SK-N-SH (cell line): ENCODE results near the gene TBL1XR1. TPM values are rescaled to one million over a fixed set of nuclear protein-coding genes. Genes with fewer than 3 reads are reported as not detected.

ENCODE experiments used
- CTCF ChIA-PET: fragments of 300-600, 350-600 bp; formaldehyde crosslinking; extraction: SDS; loops from one replicate; lab custom pipeline; 2021; lab: Yijun Ruan, JAX
- POLR2A ChIA-PET: fragments of 350-600 bp; sonication (Branson Sonifier 250); formaldehyde crosslinking; extraction: SDS; loops from one replicate; lab custom pipeline; 2020; ENCODE audit warnings: antibody characterized with exemption, inconsistent platforms; lab: Yijun Ruan, JAX
- DNase-seq: peaks from one replicate; pipeline ENCODE4 v3.0.0; 2012
- H2AFZ ChIP-seq: fragments of 200-600 bp; sonication (generic); 2 replicates; pipeline ENCODE4 v1.8.1; 2016; ENCODE audit warnings: antibody characterized with exemption, mild to moderate bottlenecking, low read depth
- H3F3A ChIP-seq: fragments of 200-600 bp; sonication (generic); replicated peaks from 2 replicates; pipeline ENCODE3; 2016; ENCODE audit warnings: antibody characterized with exemption, mild to moderate bottlenecking; ENCODE audit not compliant: insufficient read depth
- H3K27ac ChIP-seq, 2 experiments: fragments of 200-500 bp in 1 of 2; fragments of 200-600 bp in 1 of 2; sonication (Bioruptor generic) in 1 of 2; sonication (generic), shearing (Covaris generic) in 1 of 2; 2 replicates each; pipeline versions ENCODE4 v1.5.1 to v1.6.1; 2014 to 2016; ENCODE audit warnings: low read depth in 2 of 2, inconsistent platforms in 1 of 2, low read length in 1 of 2, mild to moderate bottlenecking in 1 of 2, mixed read lengths in 1 of 2
- H3K27me3 ChIP-seq: fragments of 200-600 bp; sonication (generic), shearing (Covaris generic); 2 replicates; pipeline ENCODE4 v1.6.1; 2016; ENCODE audit warnings: mixed run types; ENCODE audit not compliant: insufficient read depth
- H3K36me3 ChIP-seq, 2 experiments: fragments of 200-500 bp in 1 of 2; fragments of 200-600 bp in 1 of 2; sonication (Bioruptor generic) in 1 of 2; sonication (generic) in 1 of 2; replicated peaks in 1 of 2; 2 replicates each; pipeline versions ENCODE3 to v1.5.1; 2014 to 2016; ENCODE audit warnings: low read length in 1 of 2, mild to moderate bottlenecking in 1 of 2; ENCODE audit not compliant: insufficient read depth in 2 of 2, control insufficient read depth in 1 of 2
- H3K4me1 ChIP-seq, 2 experiments: fragments of 200-500 bp in 1 of 2; fragments of 200-600 bp in 1 of 2; sonication (Bioruptor generic) in 1 of 2; sonication (generic), shearing (Covaris generic) in 1 of 2; 2 replicates each; pipeline versions ENCODE4 v1.5.1 to v1.6.1; 2014 to 2016; ENCODE audit warnings: low read depth in 1 of 2, low read length in 1 of 2, mixed run types in 1 of 2; ENCODE audit not compliant: insufficient read depth in 2 of 2, control insufficient read depth in 1 of 2
- H3K4me2 ChIP-seq: fragments of 200-600 bp; sonication (generic), shearing (Covaris generic); 2 replicates; pipeline ENCODE4 v1.6.1; 2017; ENCODE audit warnings: mixed run types
- H3K4me3 ChIP-seq, 2 experiments: fragments of 200-500 bp in 1 of 2; fragments of 200-600 bp in 1 of 2; sonication (Bioruptor generic) in 1 of 2; sonication (generic), shearing (Covaris generic) in 1 of 2; 2 replicates each; pipeline versions ENCODE4 v1.5.1 to v1.8.1; 2014 to 2016; ENCODE audit warnings: low read depth in 2 of 2, inconsistent platforms in 1 of 2, low read length in 1 of 2, mild to moderate bottlenecking in 1 of 2, mixed read lengths in 1 of 2, moderate library complexity in 1 of 2
- H3K79me2 ChIP-seq: fragments of 200-600 bp; sonication (generic); 2 replicates; pipeline ENCODE4 v1.8.1; 2017; ENCODE audit warnings: mild to moderate bottlenecking; ENCODE audit not compliant: insufficient read depth
- H3K9ac ChIP-seq: fragments of 200-600 bp; sonication (generic); 2 replicates; pipeline ENCODE4 v1.6.1; 2017; ENCODE audit warnings: mixed run types
- H3K9me2 ChIP-seq: fragments of 200-600 bp; sonication (generic); 2 replicates; pipeline ENCODE4 v1.6.1; 2017; ENCODE audit warnings: mixed run types
- H3K9me3 ChIP-seq: fragments of 200-600 bp; sonication (generic); 2 replicates; pipeline ENCODE4 v1.6.1; 2017; ENCODE audit warnings: mixed run types, mild to moderate bottlenecking, moderate library complexity
- H4K20me1 ChIP-seq: fragments of 200-600 bp; sonication (generic); 2 replicates; pipeline ENCODE4 v1.6.1; 2017; ENCODE audit warnings: mild to moderate bottlenecking, mixed run types; ENCODE audit not compliant: insufficient read depth
- CHD2 ChIP-seq: fragments of 150-350 bp; IDR thresholded peaks from 2 replicates; pipeline ENCODE4 v1.6.1; 2018; ENCODE audit warnings: low read length; ENCODE audit not compliant: partially characterized antibody
- EP300 ChIP-seq, 2 experiments: IDR thresholded peaks; 2 replicates each; pipeline versions ENCODE4 v1.4.0 to v1.6.1; 2012; ENCODE audit warnings: borderline replicate concordance in 1 of 2, low read depth in 1 of 2, low read length in 1 of 2
- FOSL2 ChIP-seq: IDR thresholded peaks from 2 replicates; pipeline ENCODE4 v1.4.0; 2012; ENCODE audit warnings: low read depth, mild to moderate bottlenecking, moderate library complexity, borderline replicate concordance
- FOXM1 ChIP-seq: IDR thresholded peaks from 2 replicates; pipeline ENCODE4 v1.4.0; 2012; ENCODE audit warnings: low read depth, mild to moderate bottlenecking
- GABPA ChIP-seq: IDR thresholded peaks from 2 replicates; pipeline ENCODE4 v1.4.0; 2012; ENCODE audit warnings: low read depth, mild to moderate bottlenecking
- GATA2 ChIP-seq: sonication (generic); formaldehyde crosslinking; IDR thresholded peaks from 2 replicates; pipeline ENCODE4 v1.5.0; 2020; ENCODE audit warnings: mild to moderate bottlenecking, missing genetic modification reagents
- NFIC ChIP-seq: IDR thresholded peaks from 2 replicates; pipeline ENCODE4 v1.4.0; 2012; ENCODE audit warnings: borderline replicate concordance
- NRF1 ChIP-seq: IDR thresholded peaks from 2 replicates; pipeline ENCODE4 v1.6.1; 2012; ENCODE audit warnings: low read depth, mild to moderate bottlenecking, low read length
- RAD21 ChIP-seq: IDR thresholded peaks from 2 replicates; pipeline ENCODE4 v1.6.1; 2012; ENCODE audit warnings: mild to moderate bottlenecking, low read length
- RCOR1 ChIP-seq: fragments of 150-350 bp; IDR thresholded peaks from 2 replicates; pipeline ENCODE4 v1.6.1; 2017; ENCODE audit warnings: antibody characterized with exemption, low read length
- RFX5 ChIP-seq: IDR thresholded peaks from 2 replicates; pipeline ENCODE4 v1.6.1; 2012; ENCODE audit warnings: mild to moderate bottlenecking, improper control_type of control experiment, low read length
- SMC3 ChIP-seq: IDR thresholded peaks from 2 replicates; pipeline ENCODE4 v1.6.1; 2012; ENCODE audit warnings: low read depth, low read length, improper control_type of control experiment
- TAF1 ChIP-seq: IDR thresholded peaks from 2 replicates; pipeline ENCODE4 v1.6.1; 2012; ENCODE audit warnings: low read depth, mild to moderate bottlenecking, low read length, moderate library complexity, borderline replicate concordance
- TCF12 ChIP-seq: IDR thresholded peaks from 2 replicates; pipeline ENCODE4 v1.4.0; 2012
- YY1 ChIP-seq: IDR thresholded peaks from 2 replicates; pipeline ENCODE4 v1.4.0; 2012; ENCODE audit warnings: low read depth, mild to moderate bottlenecking
- WGBS: methylation state at CpG from one replicate; pipeline ENCODE4 v1.1.6; 2017; ENCODE audit warnings: low lambda C conversion rate; 5-methylcytosine and 5-hydroxymethylcytosine counted together
- polyA plus RNA-seq, 3 experiments: library from polyadenylated mRNA; depleted of rRNA; stranded (reverse); fragments of >200 nt; gene quantifications; 2 replicates each; pipeline ENCODE4 v1.2.3, GENCODE V29; 2012
- TF ChIP-seq, protein P1 (sequence below): fragments of 150-350 bp; IDR thresholded peaks from 2 replicates; pipeline ENCODE4 v1.6.1; 2016; ENCODE audit warnings: mild to moderate bottlenecking, low read depth, low read length
- TF ChIP-seq, protein P2 (sequence below): IDR thresholded peaks from 2 replicates; pipeline ENCODE4 v1.4.0; 2012; ENCODE audit warnings: low read depth
- TF ChIP-seq, protein P3 (sequence below): IDR thresholded peaks from 2 replicates; pipeline ENCODE4 v1.4.0; 2012; ENCODE audit warnings: low read depth, borderline replicate concordance

The TBL1XR1 gene
- polyA plus RNA-seq, 1 of the 3 experiments (the other 2 are of a cell fraction): 20.9 TPM

DNA sequence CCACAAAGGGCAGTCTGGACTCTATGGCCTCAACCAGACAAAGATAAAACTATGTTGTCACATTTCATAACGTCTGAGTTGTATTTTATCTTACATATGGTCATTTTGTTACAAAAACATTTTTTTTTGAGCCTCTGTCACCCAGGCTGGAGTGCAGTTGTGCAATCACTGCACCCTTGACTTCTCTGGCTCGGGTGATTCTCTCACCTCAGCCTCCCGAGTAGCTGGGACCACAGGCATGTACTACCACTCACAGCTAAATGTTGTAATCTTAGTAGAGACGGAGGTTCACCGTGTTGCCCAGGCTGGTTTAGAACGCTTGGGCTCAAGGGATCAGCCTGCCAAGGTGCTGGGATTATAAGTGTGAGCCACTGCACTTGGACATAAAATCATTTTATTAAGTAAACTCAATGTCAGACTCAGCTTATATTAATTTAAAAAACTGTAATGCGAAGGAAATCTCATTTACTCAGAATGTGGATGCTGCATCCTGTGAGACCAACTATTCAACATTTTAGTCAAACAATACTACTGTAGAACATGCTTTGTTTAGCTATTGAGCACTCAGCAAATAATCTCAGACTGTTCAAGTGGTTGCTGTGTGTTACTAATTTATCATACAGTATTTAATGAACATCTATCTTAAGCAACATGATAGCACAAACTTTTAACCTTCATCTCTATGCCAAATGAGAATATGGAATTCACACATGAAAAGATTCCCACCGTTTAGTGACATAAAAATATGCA, 209.2 kb downstream of the TBL1XR1 start:
- DNase-seq: no peak
- no peak overlapping the region for H3K4me2 ChIP-seq
- H3K9me3 ChIP-seq: no peaks in the 10 kb centered on the region
- CTCF ChIA-PET: no interaction called here
- no peaks in the 10 kb centered on the region for H3K79me2 ChIP-seq
- H3K27ac ChIP-seq: no peak overlapping the region
- 70% methylated on average over 8 of the region's 8 CpGs for WGBS
- POLR2A ChIA-PET: no interaction called here
- H2AFZ ChIP-seq: no peak overlapping the region
- H3K27me3 ChIP-seq: no peaks in the 10 kb centered on the region
- TF ChIP-seq, protein P1, sequence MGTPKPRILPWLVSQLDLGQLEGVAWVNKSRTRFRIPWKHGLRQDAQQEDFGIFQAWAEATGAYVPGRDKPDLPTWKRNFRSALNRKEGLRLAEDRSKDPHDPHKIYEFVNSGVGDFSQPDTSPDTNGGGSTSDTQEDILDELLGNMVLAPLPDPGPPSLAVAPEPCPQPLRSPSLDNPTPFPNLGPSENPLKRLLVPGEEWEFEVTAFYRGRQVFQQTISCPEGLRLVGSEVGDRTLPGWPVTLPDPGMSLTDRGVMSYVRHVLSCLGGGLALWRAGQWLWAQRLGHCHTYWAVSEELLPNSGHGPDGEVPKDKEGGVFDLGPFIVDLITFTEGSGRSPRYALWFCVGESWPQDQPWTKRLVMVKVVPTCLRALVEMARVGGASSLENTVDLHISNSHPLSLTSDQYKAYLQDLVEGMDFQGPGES: no peak
- TF ChIP-seq, protein P2, sequence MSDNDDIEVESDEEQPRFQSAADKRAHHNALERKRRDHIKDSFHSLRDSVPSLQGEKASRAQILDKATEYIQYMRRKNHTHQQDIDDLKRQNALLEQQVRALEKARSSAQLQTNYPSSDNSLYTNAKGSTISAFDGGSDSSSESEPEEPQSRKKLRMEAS: no peak
- TF ChIP-seq YY1 (no peak), SMC3 (no peak), EP300 (IDR thresholded peaks at IDR 0.05; ENCODE audit: borderline replicate concordance in 1 of 2, low read depth in 1 of 2, low read length in 1 of 2) (no peak), TAF1 (no peak), RAD21 (no peak), CHD2 (no peak), GABPA (no peak), RFX5 (no peak)
- TF ChIP-seq, all 33 proteins: peak for 0
- H3K36me3 ChIP-seq: no peaks in the 10 kb centered on the region
- H4K20me1 ChIP-seq: no peaks in the 10 kb centered on the region
- no peak overlapping the region for H3K4me3 ChIP-seq
- H3K9ac ChIP-seq: no peak overlapping the region
- H3K4me1 ChIP-seq: no peaks in the 10 kb centered on the region
- no peaks in the 10 kb centered on the region for H3K9me2 ChIP-seq
- no peaks in the 10 kb centered on the region for H3F3A ChIP-seq

DNA sequence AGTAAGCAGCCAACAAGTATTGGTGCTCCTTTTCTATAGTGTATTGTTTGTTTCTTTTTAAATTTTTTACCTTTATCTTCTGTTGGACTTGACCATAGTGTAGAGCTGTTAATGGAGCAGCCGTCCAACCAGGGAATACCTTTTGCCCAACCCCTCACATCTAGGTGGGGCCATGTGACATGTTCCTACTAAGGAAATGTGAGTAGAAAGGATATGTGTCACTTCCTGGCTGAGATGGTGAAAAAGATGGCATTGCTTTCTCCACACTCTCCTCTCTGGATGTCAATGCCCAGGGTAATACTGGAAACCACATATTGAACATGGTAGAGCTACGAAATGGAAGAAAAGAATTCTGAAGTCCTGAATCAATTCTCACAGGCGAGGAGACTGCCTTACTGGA, 218.8 kb downstream of the TBL1XR1 start:
- POLR2A ChIA-PET: no interaction called here
- TF ChIP-seq FOXM1: no peak
- TF ChIP-seq RCOR1: no peak
- no peak for TF ChIP-seq FOSL2
- TF ChIP-seq TCF12: no peak
- no peak for TF ChIP-seq GABPA
- TF ChIP-seq, protein P3, sequence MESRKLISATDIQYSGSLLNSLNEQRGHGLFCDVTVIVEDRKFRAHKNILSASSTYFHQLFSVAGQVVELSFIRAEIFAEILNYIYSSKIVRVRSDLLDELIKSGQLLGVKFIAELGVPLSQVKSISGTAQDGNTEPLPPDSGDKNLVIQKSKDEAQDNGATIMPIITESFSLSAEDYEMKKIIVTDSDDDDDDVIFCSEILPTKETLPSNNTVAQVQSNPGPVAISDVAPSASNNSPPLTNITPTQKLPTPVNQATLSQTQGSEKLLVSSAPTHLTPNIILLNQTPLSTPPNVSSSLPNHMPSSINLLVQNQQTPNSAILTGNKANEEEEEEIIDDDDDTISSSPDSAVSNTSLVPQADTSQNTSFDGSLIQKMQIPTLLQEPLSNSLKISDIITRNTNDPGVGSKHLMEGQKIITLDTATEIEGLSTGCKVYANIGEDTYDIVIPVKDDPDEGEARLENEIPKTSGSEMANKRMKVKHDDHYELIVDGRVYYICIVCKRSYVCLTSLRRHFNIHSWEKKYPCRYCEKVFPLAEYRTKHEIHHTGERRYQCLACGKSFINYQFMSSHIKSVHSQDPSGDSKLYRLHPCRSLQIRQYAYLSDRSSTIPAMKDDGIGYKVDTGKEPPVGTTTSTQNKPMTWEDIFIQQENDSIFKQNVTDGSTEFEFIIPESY: no peak
- TF ChIP-seq SMC3: no peak
- no peak for TF ChIP-seq GATA2 (CRISPR knock-in tag)
- TF ChIP-seq YY1: no peak
- no peak for TF ChIP-seq RFX5
- TF ChIP-seq NRF1: no peak
- no peak for TF ChIP-seq CHD2
- no peak for TF ChIP-seq NFIC
- Histone ChIP-seq H3F3A (no peaks in the 10 kb centered on the region), H3K79me2 (no peaks in the 10 kb centered on the region), H3K9me2 (no peaks in the 10 kb centered on the region), H3K4me2 (no peak overlapping the region), H3K9me3 (no peaks in the 10 kb centered on the region), H3K4me1 (no peaks in the 10 kb centered on the region), H3K9ac (no peak overlapping the region), H3K4me3 (no peak overlapping the region), H3K27ac (no peak overlapping the region), H4K20me1 (no peaks in the 10 kb centered on the region), H3K36me3 (no peaks in the 10 kb centered on the region), H3K27me3 (no peaks in the 10 kb centered on the region), H2AFZ (no peak overlapping the region)
- CTCF ChIA-PET: no interaction called here
- DNase-seq: no peak
- WGBS: 75% methylated on average over 3 of the region's 3 CpGs
